ENCODE measurements around the gene TTYH2.
"Not testable (repeated sequence)": the region's sequence is repeated elsewhere in the genome, so short reads cannot be mapped to it uniquely, and the experiment has no call there.

Gene TTYH2, protein sequence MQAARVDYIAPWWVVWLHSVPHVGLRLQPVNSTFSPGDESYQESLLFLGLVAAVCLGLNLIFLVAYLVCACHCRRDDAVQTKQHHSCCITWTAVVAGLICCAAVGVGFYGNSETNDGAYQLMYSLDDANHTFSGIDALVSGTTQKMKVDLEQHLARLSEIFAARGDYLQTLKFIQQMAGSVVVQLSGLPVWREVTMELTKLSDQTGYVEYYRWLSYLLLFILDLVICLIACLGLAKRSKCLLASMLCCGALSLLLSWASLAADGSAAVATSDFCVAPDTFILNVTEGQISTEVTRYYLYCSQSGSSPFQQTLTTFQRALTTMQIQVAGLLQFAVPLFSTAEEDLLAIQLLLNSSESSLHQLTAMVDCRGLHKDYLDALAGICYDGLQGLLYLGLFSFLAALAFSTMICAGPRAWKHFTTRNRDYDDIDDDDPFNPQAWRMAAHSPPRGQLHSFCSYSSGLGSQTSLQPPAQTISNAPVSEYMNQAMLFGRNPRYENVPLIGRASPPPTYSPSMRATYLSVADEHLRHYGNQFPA

DNA sequence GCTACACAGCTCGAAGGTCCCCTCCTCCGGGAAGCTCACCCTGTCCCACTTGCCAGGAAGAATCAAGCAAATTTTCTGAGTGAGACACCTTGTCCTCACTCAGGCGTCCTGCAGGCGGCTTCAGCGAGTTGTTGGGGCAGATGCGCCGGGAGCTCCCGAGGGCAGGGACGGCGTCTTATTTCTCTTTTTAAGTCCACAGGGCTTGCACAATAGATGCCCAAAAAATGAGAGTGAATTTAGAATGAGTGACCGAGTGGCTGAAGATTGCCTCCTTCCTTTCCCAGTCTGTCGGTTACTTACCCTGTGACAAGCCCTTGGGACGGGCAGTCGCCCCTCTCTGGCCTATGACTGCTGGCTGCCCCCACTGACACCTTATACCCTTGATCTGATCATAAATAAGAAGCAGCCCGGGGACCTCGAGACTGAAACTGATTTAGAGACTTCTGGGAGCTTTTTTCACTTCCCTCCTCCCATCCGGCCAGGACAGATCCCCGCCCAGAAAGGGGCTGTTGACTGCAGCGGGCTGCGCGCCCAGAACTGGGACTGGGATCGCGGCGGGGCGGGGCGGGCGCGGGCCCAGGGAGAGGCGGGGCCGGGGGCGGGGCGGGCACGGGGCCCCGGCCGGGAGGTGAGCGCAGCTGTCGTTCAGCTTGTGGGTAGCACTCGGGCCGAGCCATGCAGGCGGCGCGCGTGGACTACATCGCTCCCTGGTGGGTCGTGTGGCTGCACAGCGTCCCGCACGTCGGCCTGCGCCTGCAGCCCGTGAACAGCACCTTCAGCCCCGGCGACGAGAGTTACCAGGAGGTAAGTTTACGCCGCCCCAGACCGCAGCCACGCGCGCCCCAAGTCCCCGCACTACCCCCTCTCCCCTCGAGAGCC is at the start of gene TTYH2:
TSS of gene TTYH2 (plus strand) at position 659 of the 879 bp plus-strand sequence. CDS start at position 676, 17 bp downstream.
- peak; percentile 71 for DNase-seq

DNA sequence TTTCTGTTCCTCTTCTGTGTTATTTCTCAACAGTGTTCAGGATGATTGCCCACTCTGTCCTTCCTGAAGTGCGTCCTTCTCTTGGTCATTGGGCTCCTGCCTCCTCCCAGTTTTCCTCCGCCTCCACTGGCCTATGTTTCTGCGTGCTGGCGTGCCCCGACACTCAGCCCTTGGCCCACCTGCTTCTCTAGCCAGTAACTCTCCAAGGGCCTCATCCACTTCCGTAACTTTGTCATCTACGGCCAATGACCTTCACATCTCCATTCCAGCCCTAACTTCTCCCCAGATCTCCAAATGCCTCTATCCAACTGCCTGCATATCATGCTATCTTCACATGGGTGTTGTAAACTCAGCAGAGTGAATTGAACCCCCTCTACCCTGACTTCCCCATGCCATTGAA is 49.5 kb upstream of the TTYH2 start:
- no peak for DNase-seq

DNA sequence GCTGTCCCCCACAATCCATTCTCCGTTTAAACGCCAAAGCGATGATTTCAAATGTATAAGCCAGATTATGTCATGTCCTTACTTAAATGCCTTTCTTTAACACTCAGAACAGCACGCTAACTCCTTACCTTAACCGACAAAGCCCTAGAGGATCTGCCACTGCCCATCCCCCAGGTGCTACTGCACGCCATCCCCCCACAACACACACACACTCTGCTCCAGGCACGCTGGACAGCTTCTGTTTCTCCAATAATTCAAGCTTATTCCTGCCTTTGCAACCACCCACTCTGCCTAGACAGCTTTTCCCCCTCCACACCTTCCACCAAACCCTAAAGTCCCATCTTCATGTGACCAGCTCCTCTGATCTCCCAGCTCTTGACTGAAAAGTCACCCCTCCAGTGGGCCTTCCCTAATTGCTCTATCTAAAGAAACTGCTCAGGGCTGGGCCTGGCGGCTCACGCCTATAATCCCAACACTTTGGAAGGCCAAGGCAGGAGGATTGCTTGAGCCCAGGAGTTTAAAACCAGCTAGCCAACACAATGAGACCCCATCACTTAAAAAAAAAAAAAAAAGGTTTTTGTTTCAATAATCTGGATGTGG is 48.8 kb upstream of the TTYH2 start:
- DNase-seq = no peak

DNA sequence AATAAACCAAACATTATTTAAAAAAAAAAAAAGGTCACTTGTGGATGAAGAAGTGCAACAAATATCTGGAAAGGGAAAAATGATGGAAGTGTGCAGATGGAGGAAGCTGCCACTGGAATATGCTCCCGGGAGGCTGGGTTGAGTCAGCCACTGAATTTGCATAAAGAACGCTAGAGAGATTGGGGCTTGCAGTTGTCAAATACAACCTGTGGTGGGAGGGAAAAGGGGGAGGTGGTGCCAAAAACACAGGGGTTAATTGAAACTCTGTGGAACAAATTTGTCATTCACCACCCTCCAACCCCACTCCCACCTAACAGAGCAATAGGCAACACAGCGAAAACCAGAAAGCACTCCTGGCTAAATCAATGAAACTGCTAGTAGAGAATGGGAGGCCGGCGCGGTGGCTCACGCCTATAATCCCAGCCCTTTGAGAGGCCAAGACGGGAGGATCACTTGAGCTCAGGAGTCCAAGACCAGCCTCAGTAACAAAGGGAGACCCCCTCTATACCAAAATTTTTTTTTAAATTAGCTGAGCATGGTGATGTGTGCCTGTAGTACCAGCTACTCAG is 47.5 kb upstream of the TTYH2 start:
- DNase-seq = no peak

DNA sequence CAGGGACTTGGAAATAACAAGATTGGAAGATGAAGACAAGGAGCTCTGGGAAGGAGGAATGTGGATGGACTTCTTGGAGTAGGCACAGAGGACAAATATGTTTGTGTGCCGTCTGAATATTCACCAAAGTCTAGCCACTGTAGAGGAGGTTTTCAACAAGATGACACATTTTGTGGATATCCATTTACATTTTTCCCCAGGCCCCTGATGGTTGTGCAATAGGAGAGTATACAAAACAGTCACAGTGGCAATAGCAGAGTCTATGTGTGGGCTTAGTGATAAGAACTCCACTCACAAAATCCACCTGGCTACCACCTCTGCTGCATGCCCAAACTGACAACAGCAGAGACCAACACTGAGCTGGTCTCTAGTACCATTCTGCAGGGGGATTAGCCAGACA is 42.4 kb upstream of the TTYH2 start:
- no peak for DNase-seq

DNA sequence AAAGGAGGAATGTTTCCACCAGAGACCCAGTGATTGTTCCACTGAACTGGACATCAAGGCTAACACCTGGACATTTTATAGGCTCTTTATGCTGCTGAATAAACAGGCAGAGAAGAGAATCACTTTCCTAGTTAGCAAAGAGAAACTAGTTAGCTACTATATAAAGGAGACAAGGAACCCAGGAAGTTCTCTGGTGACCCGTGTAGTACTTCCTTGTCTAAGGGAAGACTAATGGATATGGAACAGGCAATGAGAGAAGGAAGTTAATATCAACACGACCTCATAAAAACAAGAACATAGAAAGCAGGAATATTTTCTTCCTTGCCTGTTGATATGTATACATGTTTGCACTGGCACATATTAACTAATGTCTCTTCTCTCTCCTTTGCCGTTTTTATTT is 40.7 kb upstream of the TTYH2 start:
- no peak for DNase-seq

DNA sequence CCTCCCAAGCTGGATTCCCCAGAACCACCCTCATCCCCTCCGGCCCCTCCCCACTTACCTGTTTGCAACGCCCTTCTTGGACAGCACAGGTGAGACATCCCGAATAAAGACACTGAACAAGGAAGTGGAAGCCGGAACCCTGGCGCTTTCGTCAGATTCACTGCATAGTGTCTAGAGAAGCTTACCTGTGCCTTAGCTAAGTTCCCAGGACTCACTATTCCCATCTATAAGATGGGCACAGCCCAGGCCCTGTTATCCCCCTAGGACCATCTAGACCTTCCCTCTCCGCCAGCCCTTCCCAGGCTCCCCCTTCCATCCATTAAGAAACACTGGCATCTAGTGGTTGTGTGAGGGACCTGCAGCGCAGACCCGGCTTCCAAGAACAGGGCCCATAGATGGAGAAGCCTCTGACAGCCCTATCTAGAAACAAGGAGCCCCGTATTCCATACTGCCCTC is 36.8 kb upstream of the TTYH2 start:
- peak; percentile 15 for DNase-seq

DNA sequence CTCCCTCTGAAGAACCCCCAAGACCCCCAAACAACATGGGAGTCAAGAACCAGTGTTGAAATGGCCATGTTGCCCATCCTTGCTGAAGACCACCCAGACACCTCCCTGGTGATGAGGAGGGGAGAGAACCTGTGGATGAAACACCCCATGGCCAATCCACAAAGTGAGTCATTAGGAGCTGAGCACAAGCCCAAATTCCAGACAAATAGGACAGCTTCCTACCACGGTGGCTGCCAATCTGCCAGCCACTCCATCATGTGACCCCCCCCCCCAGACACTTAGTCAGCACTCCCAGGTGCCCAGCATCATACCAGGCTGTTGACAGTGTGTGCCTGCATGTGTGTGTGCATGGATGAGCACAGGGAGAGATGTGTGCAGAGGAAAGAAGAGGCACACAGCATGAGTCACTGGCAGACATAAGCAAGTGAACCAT is 36.3 kb upstream of the TTYH2 start:
- no peak for DNase-seq

GRCh38 chr17:74179576-74179975 is 33.8 kb upstream of the TTYH2 start:
- DNase-seq = no peak

GRCh38 chr17:74180336-74180735 is 33.0 kb upstream of the TTYH2 start:
- DNase-seq = no peak

DNA sequence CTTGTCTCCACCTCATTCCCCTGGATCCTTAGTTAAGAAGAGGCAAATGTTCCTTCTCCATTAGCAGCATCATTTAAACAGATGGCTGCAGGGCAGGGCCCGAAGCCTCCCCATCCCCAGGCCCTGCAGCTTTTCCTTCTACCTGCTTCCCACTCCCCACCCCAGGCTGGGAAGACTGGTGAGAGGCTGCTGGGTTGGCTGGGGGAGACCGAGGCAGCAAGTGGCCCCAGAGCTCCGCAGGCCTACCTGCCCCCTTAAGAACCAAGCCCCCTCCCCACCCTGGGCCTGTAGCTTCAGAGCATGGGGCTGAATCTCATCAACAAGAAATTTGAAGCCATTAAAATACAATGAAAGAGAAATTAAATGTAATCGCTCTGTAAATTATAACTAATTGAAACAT is 32.0 kb upstream of the TTYH2 start:
- no peak for DNase-seq

- no peak for DNase-seq
Measured at GRCh38 chr17:74182041-74182723, 31.2 kb upstream of the TTYH2 start.

DNA sequence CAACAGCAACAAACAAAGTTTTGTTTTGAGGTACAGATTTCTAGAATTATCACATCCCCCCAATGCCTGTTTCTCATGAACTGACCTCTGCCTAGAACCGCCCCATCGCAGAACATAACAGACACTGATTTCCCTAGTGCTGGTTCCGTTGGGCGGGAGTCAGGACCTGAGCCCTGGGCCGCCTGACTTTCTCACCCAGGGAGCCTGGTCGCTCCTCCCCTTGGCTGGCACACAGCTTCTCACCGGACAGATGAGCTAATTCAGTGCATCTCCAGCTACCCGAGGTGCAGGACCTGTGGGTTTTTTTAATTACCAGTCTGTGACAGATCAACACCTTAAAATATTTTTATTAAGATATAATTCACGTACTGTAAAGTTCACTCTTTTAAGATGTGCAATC is 30.0 kb upstream of the TTYH2 start:
- DNase-seq = no peak

- DNase-seq = no peak
Measured at GRCh38 chr17:74185571-74186185, 27.7 kb upstream of the TTYH2 start.

DNA sequence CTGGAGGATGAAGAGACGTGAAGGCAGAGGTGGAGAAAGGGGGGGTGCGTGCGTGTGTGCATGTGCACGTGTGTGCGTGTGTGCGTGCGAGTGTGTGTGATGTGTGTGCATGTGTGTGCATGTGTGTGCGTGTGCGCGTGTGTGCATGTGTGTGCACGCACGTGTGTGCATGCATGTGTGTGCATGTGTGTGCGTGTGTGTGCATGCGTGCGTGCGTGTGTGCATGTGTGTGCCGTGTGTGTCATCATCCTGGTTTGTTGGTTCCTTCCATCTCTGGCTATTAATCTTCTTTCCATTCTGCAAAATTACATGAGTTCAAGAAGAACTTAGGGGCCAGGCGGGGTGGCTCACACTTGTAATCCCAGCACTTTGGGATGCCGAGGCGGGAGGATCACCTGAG is 26.9 kb upstream of the TTYH2 start:
- no peak for DNase-seq

DNA sequence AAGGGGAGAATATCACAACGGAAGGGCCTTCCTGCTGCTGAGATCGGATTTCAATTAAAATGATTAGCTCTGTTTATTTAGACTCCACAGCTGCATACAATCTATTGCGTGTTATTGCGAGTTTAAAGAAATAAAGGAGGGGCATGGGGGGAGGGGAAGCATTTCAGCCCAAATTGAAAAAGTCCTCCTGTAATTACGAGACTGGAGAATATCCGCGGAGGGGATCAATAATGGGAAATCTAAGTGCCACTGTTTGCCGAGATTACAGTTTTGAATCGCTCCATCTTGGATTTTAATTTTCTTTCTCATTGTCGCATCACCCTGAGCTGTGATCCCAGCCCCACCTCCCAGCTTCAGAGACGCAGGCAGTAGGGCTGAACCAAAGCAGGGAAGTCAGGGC is 25.6 kb upstream of the TTYH2 start:
- DNase-seq = no peak

GRCh38 chr17:74188687-74189086 is 24.7 kb upstream of the TTYH2 start:
- not testable (repeated sequence) for DNase-seq

DNA sequence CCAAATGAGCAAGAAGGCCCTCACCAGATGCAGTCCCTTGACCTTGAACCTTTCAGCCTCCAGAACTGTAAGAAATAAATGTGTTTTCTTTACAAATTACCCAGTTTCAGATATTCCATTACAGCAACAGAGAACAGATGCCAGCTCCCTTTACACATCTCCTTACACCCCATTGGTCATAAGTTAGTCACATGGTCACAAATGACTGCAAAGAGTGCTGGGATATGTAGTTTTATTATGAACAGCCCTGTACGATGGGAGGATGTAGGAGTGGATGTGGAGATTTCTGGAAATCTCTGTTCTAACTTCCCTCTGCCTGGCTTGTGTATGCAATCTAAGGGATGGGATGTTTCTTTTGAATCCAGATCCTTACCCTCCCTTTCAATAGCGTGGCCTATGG is 23.2 kb upstream of the TTYH2 start:
- DNase-seq = no peak

GRCh38 chr17:74190807-74191406 is 22.5 kb upstream of the TTYH2 start:
- no peak for DNase-seq

GRCh38 chr17:74192950-74193781 is 20.2 kb upstream of the TTYH2 start:
- DNase-seq = no peak
